Adrenal gland (tissue), 12 donors: ENCODE measurements around the gene PRKCE. TPM values are rescaled to one million over a fixed set of nuclear protein-coding genes. Genes with fewer than 3 reads are reported as not detected.
A peak's percentile ranks its signal among the peaks of the same experiment; 100 is the strongest.

Experiments used
- DNase-seq, 7 donors: peaks; one replicate each; pipeline ENCODE4 v3.0.0-alpha.2; 2019 to 2020
- H3K27ac ChIP-seq, 5 donors: fragments of 200-600 bp; sonication (generic) in 4 of 5; 1 replicate in 3 of 5; 2 replicates in 2 of 5; pipeline versions ENCODE4 v1.5.1 to v1.8.0; 2016 to 2020; ENCODE audit warnings: mild to moderate bottlenecking in 1 of 5
- H3K27me3 ChIP-seq: fragments of 200-600 bp; 2 replicates; pipeline ENCODE4 v1.8.0; 2021
- H3K36me3 ChIP-seq, 2 donors: fragments of 200-600 bp; replicated peaks in 1 of 2; 1 replicate in 1 of 2; 2 replicates in 1 of 2; pipeline versions ENCODE4 v1.5.1 to v1.8.0; 2018 to 2022
- H3K4me1 ChIP-seq, 2 donors: fragments of 200-600 bp; replicated peaks in 1 of 2; 1 replicate in 1 of 2; 2 replicates in 1 of 2; pipeline versions ENCODE4 v1.5.1 to v1.8.0; 2018 to 2021
- H3K4me3 ChIP-seq, 4 donors: fragments of 200-600 bp; sonication (generic) in 3 of 4; one replicate each; pipeline ENCODE4 v1.5.1; 2016 to 2018
- H3K9me3 ChIP-seq, 3 donors: fragments of 200-600 bp; sonication (generic) in 1 of 3; replicated peaks in 1 of 3; 1 replicate in 2 of 3; 2 replicates in 1 of 3; pipeline versions ENCODE4 v1.5.1 to v1.8.0; 2016 to 2021
- POLR2A ChIP-seq, 2 donors: fragments of 450-650 bp; IDR thresholded peaks; one replicate each; pipeline ENCODE4 v1.6.1; 2017; ENCODE audit warnings: antibody characterized with exemption in 2 of 2, mild to moderate bottlenecking in 2 of 2, moderate library complexity in 1 of 2
- WGBS, 4 donors: extraction: QIAGEN DNeasy Blood & Tissue Kit in 2 of 4; methylation state at CpG; one replicate each; pipeline versions ENCODE4 v1.1.5 to v1.1.7; 2013 to 2017; 5-methylcytosine and 5-hydroxymethylcytosine counted together
- intact Hi-C, 2 donors: fragments of 100-400 bp; cut with DNase I; formaldehyde crosslinking; loops; one replicate each; pipeline versions ENCODE4 v1.14.1 to v1.15.0; 2022 to 2023
- polyA plus RNA-seq, 3 donors: library from polyadenylated mRNA; stranded (reverse); fragments of 200-250 nt in 2 of 3; fragments of 350-450 nt in 1 of 3; fragmentation: Illumina TruSeq in 1 of 3; extraction: RNeasy Lipid Tissue Mini Kit (QIAGEN cat#74804) in 1 of 3; gene quantifications; one replicate each; pipeline ENCODE4 v1.2.3, GENCODE V29; 2013 to 2014
- total RNA-seq, 9 donors: library from RNA; depleted of rRNA in 4 of 9; stranded (reverse); fragments of >200 nt in 4 of 9; fragments of 120-200 nt in 1 of 9; fragmentation: NEBNext Ultra II Directional in 1 of 9; extraction: Animal tissue kit (Norgen Biotek cat#: 25700) in 1 of 9; gene quantifications; one replicate each; pipeline versions ENCODE4 v1.1.0 to v1.2.4, GENCODE V29; 2013 to 2023
- TF ChIP-seq, protein P1 (sequence below), 6 experiments: fragments of 450-650 bp in 4 of 6; fragments of 200-600 bp in 2 of 6; sonication (generic) in 1 of 6; IDR thresholded peaks; 1 replicate in 5 of 6; 2 replicates in 1 of 6; pipeline versions ENCODE4 v1.5.1 to v1.8.0; 2016 to 2021; ENCODE audit warnings: antibody characterized with exemption in 6 of 6, mild to moderate bottlenecking in 2 of 6, moderate library complexity in 1 of 6
- donor health status: healthy with polysubstance abuse.
- donor health status: Bipolar disorder and iron deficiency.
- donor health status: DM: yes; HTN: yes; CAD: no.
- donor health status: DM: no; HTN: no; CAD: no.
- donor health status: DM: no; HTN: no; CAD: no.
- donor health status: DM: yes; HTN: yes; CAD: no.

PRKCE gene
- total and polyA plus RNA-seq, 12 donors = 1.9 to 19.2 (median 8.0) TPM

DNA sequence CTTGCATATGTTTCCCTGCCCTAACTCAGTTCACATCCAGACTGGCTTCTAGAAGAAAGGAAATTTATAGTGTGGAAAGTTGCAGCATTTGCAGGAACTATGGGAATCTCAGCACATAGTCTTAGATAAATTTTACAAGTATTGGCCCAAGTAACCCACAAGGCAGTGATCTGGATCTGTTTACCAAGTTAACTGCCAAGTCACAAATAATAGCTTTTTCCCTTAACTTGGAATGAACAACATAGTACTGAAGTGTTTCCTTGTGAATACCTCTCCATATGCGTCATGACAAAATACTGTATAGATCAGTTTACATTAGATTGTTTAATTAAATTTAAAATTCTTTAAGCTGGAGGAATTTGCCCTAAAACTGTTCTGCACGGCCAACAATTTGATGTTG lies 390.0 kb downstream of the PRKCE start:
- H3K4me3 ChIP-seq = no peak overlapping the region
- 81 to 91% (median 86%) methylated on average over 2 of the region's 2 CpGs for WGBS, 4 donors
- H3K27me3 ChIP-seq = no peaks in the 10 kb centered on the region
- TF ChIP-seq, protein P1, sequence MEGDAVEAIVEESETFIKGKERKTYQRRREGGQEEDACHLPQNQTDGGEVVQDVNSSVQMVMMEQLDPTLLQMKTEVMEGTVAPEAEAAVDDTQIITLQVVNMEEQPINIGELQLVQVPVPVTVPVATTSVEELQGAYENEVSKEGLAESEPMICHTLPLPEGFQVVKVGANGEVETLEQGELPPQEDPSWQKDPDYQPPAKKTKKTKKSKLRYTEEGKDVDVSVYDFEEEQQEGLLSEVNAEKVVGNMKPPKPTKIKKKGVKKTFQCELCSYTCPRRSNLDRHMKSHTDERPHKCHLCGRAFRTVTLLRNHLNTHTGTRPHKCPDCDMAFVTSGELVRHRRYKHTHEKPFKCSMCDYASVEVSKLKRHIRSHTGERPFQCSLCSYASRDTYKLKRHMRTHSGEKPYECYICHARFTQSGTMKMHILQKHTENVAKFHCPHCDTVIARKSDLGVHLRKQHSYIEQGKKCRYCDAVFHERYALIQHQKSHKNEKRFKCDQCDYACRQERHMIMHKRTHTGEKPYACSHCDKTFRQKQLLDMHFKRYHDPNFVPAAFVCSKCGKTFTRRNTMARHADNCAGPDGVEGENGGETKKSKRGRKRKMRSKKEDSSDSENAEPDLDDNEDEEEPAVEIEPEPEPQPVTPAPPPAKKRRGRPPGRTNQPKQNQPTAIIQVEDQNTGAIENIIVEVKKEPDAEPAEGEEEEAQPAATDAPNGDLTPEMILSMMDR (IDR thresholded peaks at IDR 0.05) = no peak
- TF ChIP-seq POLR2A (IDR thresholded peaks at IDR 0.05) = no peak
- no peak overlapping the region for H3K27ac ChIP-seq
- H3K4me1 ChIP-seq = no peaks in the 10 kb centered on the region
- H3K36me3 ChIP-seq = no peaks in the 10 kb centered on the region
- intact Hi-C loops = no loop called here
- H3K9me3 ChIP-seq = no peaks in the 10 kb centered on the region
- no peak for DNase-seq

DNA sequence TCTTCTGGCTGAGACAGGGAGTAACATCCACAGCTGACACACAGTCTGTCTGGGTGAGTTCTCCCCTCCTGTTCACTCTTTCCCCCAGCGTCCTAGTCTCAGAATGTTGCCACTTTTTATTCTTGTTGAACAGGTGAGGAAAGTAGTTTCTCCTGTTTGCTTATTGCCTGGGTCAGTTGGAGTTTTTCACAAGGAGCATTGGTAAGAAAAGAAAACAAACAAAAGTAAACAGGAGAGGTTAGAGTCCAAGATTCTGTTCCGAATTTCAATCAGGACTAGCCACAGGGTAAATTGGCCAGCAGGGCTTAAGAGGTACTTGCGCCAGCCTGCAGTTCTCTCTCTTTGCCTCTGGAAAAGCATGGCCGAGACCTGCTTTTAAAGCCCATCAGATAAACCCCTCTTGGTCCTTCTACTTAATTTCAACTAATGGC lies 390.7 kb downstream of the PRKCE start:
- no peak overlapping the region for H3K27ac ChIP-seq
- TF ChIP-seq, protein P1 (IDR thresholded peaks at IDR 0.05) = no peak
- no peak for TF ChIP-seq POLR2A (IDR thresholded peaks at IDR 0.05)
- no peaks in the 10 kb centered on the region for H3K9me3 ChIP-seq
- 90 to 98% (median 93%) methylated on average over 4 of the region's 4 CpGs for WGBS, 4 donors
- DNase-seq = no peak
- H3K27me3 ChIP-seq = no peaks in the 10 kb centered on the region
- H3K36me3 ChIP-seq = no peaks in the 10 kb centered on the region
- no peaks in the 10 kb centered on the region for H3K4me1 ChIP-seq
- intact Hi-C loops = no loop called here
- H3K4me3 ChIP-seq = no peak overlapping the region

DNA sequence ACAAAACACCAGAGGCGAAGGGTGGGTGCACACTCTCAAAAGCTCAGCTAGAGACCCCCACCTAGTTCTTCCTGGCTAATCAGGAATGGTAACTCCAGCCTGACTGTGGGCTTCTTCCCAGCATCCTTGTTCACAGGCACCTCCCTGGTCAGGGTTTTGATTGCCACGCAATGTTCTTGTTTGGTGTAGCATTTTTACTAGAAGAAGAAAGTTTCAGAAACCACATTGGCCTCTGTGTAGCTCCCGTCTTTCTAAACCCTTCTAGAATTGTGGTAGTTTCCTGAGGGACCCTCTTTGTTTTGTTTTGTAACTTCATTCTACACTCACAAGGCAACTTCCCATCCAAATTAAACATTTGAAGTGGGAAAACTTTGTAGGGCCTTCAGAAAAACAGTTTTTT lies 391.2 kb downstream of the PRKCE start:
- DNase-seq = no peak
- no peak for TF ChIP-seq POLR2A (IDR thresholded peaks at IDR 0.05)
- TF ChIP-seq, protein P1 (IDR thresholded peaks at IDR 0.05) = no peak

DNA sequence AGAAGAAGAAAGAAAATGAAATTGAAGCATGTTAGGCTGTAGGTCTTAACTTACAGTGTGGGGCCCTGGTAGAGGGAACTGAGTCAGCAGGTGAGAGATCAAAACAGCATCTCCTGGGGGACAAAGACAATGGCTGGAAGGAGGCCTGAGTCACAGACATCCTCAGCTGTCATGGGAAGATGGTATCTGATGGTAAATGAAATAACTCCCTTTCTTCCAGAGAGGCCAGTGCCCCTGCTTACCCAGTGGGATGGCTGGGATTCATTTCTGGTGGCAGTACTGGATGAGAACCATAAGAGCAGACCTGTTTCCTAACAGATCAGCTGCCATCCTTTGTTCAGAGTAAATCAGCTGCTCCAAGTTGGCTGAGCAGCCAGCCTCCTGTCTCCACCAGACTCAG lies 394.4 kb downstream of the PRKCE start:
- H3K36me3 ChIP-seq = no peaks in the 10 kb centered on the region
- no peaks in the 10 kb centered on the region for H3K9me3 ChIP-seq
- TF ChIP-seq POLR2A (IDR thresholded peaks at IDR 0.05) = no peak
- TF ChIP-seq, protein P1 (IDR thresholded peaks at IDR 0.05) = no peak
- intact Hi-C loops = no loop called here
- no peak overlapping the region for H3K4me3 ChIP-seq
- H3K27ac ChIP-seq = peak overlapping the region in 1 of 5 donors; percentile 40
- peak in 1 of 7 donors; percentile 49 for DNase-seq
- H3K27me3 ChIP-seq = no peaks in the 10 kb centered on the region
- no peaks in the 10 kb centered on the region for H3K4me1 ChIP-seq

More for the DNA sequence above, 391.2 kb downstream of the PRKCE start:
- Histone ChIP-seq H3K27me3 (no peaks in the 10 kb centered on the region), H3K36me3 (no peaks in the 10 kb centered on the region), H3K4me3 (no peak overlapping the region), H3K27ac (no peak overlapping the region), H3K4me1 (no peaks in the 10 kb centered on the region), H3K9me3 (no peaks in the 10 kb centered on the region)
- intact Hi-C loops = no loop called here
- WGBS, 4 donors = 90 to 98% (median 95%) methylated on average over 3 of the region's 3 CpGs
